Measurements from ENCODE around the gene SLC22A4. TPM values are rescaled to one million over a fixed set of nuclear protein-coding genes. Genes with fewer than 3 reads are reported as not detected.

SLC22A4 gene
- total and polyA plus RNA-seq, 5 donors from 2014 or later = not detected

- peaks cover 0 to 5% (median 0%) of the 10 kb centered on the region in 4 donors for H3K4me1 Mint-ChIP-seq
- DNase-seq (no peak), ATAC-seq (ENCODE audit: low read depth in 2 of 2) (no peak)
- peaks cover 0 to 6% (median 0%) of the 10 kb centered on the region in 7 donors for H3K9me3 Mint-ChIP-seq
- no peak overlapping the region for H3K4me3 ChIP-seq (ENCODE audit: low read depth, low read length)
- peaks cover 39% of the 10 kb centered on the region for H3K27me3 Mint-ChIP-seq
- H3K27ac Mint-ChIP-seq = peak overlapping the region in 1 of 3 donors; percentile 85
- H3K36me3 Mint-ChIP-seq = no peaks in the 10 kb centered on the region
- no peaks in the 10 kb centered on the region for H3K4me1 ChIP-seq (ENCODE audit: control insufficient read depth, insufficient read depth, low read length, poor library complexity, severe bottlenecking)
- H3K27me3 ChIP-seq (ENCODE audit: control insufficient read depth, insufficient read depth, low read length) = peaks cover 6% of the 10 kb centered on the region
- H3K27ac ChIP-seq (ENCODE audit: insufficient read depth, low read length, poor library complexity, severe bottlenecking) = no peak overlapping the region
- no peaks in the 10 kb centered on the region for H3K9me3 ChIP-seq (ENCODE audit: control insufficient read depth in 2 of 2, low read length in 2 of 2)
- no peak overlapping the region for H3K4me3 Mint-ChIP-seq
- no peaks in the 10 kb centered on the region for H3K36me3 ChIP-seq (ENCODE audit: control insufficient read depth, insufficient read depth, low read length)
These were observed 39.7 kb upstream of the SLC22A4 start for GRCh38 chr5:132254321-132254977.

- DNase-seq = no peak
These were observed 38.0 kb upstream of the SLC22A4 start for GRCh38 chr5:132256086-132256782.

GRCh38 chr5:132256783-132257130 lies 37.4 kb upstream of the SLC22A4 start:
- peaks cover 6% of the 10 kb centered on the region for H3K27me3 ChIP-seq (ENCODE audit: control insufficient read depth, insufficient read depth, low read length)
- Mint-ChIP-seq H3K36me3 (no peaks in the 10 kb centered on the region), H3K9me3 (no peaks in the 10 kb centered on the region), H3K27me3 (peaks cover 35% of the 10 kb centered on the region), H3K4me3 (no peak overlapping the region), H3K4me1 (peaks cover 0 to 7% (median 0%) of the 10 kb centered on the region in 4 donors), H3K27ac (no peak overlapping the region)
- no peak overlapping the region for H3K27ac ChIP-seq (ENCODE audit: insufficient read depth, low read length, poor library complexity, severe bottlenecking)
- no peaks in the 10 kb centered on the region for H3K36me3 ChIP-seq (ENCODE audit: control insufficient read depth, insufficient read depth, low read length)
- DNase-seq (no peak), ATAC-seq (ENCODE audit: low read depth in 2 of 2) (no peak)
- H3K4me3 ChIP-seq (ENCODE audit: low read depth, low read length) = no peak overlapping the region
- no peaks in the 10 kb centered on the region for H3K4me1 ChIP-seq (ENCODE audit: control insufficient read depth, insufficient read depth, low read length, poor library complexity, severe bottlenecking)
- no peaks in the 10 kb centered on the region for H3K9me3 ChIP-seq (ENCODE audit: control insufficient read depth in 2 of 2, low read length in 2 of 2)

More at GRCh38 chr5:132256086-132256782, 38.0 kb upstream of the SLC22A4 start:
- no peaks in the 10 kb centered on the region for H3K36me3 Mint-ChIP-seq
- Histone ChIP-seq H3K4me3 (ENCODE audit: low read depth, low read length) (no peak overlapping the region), H3K9me3 (ENCODE audit: control insufficient read depth in 2 of 2, low read length in 2 of 2) (no peaks in the 10 kb centered on the region), H3K27ac (ENCODE audit: insufficient read depth, low read length, poor library complexity, severe bottlenecking) (no peak overlapping the region), H3K4me1 (ENCODE audit: control insufficient read depth, insufficient read depth, low read length, poor library complexity, severe bottlenecking) (no peaks in the 10 kb centered on the region), H3K27me3 (ENCODE audit: control insufficient read depth, insufficient read depth, low read length) (peaks cover 6% of the 10 kb centered on the region), H3K36me3 (ENCODE audit: control insufficient read depth, insufficient read depth, low read length) (no peaks in the 10 kb centered on the region)
- H3K27ac Mint-ChIP-seq = no peak overlapping the region
- peaks cover 39% of the 10 kb centered on the region for H3K27me3 Mint-ChIP-seq
- H3K4me1 Mint-ChIP-seq = peaks cover 0 to 7% (median 0%) of the 10 kb centered on the region in 4 donors
- no peak for ATAC-seq (ENCODE audit: low read depth in 2 of 2)
- H3K9me3 Mint-ChIP-seq = peaks cover 0 to 2% (median 0%) of the 10 kb centered on the region in 7 donors
- no peak overlapping the region for H3K4me3 Mint-ChIP-seq

- no peak within 1 kb of the TSS for H3K27ac ChIP-seq (ENCODE audit: insufficient read depth, low read length, poor library complexity, severe bottlenecking)
- no peak for ATAC-seq (ENCODE audit: low read depth in 2 of 2)
- peaks cover 6% of the 10 kb centered on the region for H3K27me3 ChIP-seq (ENCODE audit: control insufficient read depth, insufficient read depth, low read length)
- no peaks in the 10 kb centered on the region for H3K9me3 ChIP-seq (ENCODE audit: control insufficient read depth in 2 of 2, low read length in 2 of 2)
- no peaks in the 10 kb centered on the region for H3K9me3 Mint-ChIP-seq
- peaks cover 35% of the 10 kb centered on the region for H3K27me3 Mint-ChIP-seq
- H3K4me1 Mint-ChIP-seq = peaks cover 0 to 7% (median 0%) of the 10 kb centered on the region in 4 donors
- no peaks in the 10 kb centered on the region for H3K36me3 ChIP-seq (ENCODE audit: control insufficient read depth, insufficient read depth, low read length)
- no peak for DNase-seq
- no peaks in the 10 kb centered on the region for H3K4me1 ChIP-seq (ENCODE audit: control insufficient read depth, insufficient read depth, low read length, poor library complexity, severe bottlenecking)
- no peak within 1 kb of the TSS for H3K27ac Mint-ChIP-seq
- no peak within 1 kb of the TSS for H3K4me3 ChIP-seq (ENCODE audit: low read depth, low read length)
- H3K36me3 Mint-ChIP-seq = no peaks in the 10 kb centered on the region
- H3K4me3 Mint-ChIP-seq = no peak within 1 kb of the TSS
These were observed 36.8 kb upstream of the SLC22A4 start, which contains the start of gene PDLIM4 for GRCh38 chr5:132257131-132258101. TSS of gene PDLIM4 (plus strand) at chr5:132257696. CDS start at chr5:132257735, 39 bp downstream.

- Histone ChIP-seq H3K27ac (ENCODE audit: insufficient read depth, low read length, poor library complexity, severe bottlenecking) (no peak overlapping the region), H3K27me3 (ENCODE audit: control insufficient read depth, insufficient read depth, low read length) (peaks cover 6% of the 10 kb centered on the region)
- H3K4me3 Mint-ChIP-seq = no peak overlapping the region
These were observed 35.8 kb upstream of the SLC22A4 start for GRCh38 chr5:132258102-132259068.

GRCh38 chr5:132259069-132259851 lies 34.9 kb upstream of the SLC22A4 start:
- peaks cover 6% of the 10 kb centered on the region for H3K27me3 ChIP-seq (ENCODE audit: control insufficient read depth, insufficient read depth, low read length)
- no peak overlapping the region for H3K27ac ChIP-seq (ENCODE audit: insufficient read depth, low read length, poor library complexity, severe bottlenecking)
- H3K4me3 ChIP-seq (ENCODE audit: low read depth, low read length) = no peak overlapping the region
- H3K36me3 ChIP-seq (ENCODE audit: control insufficient read depth, insufficient read depth, low read length) = no peaks in the 10 kb centered on the region
- H3K9me3 ChIP-seq (ENCODE audit: control insufficient read depth in 2 of 2, low read length in 2 of 2) = no peaks in the 10 kb centered on the region
- DNase-seq (no peak), ATAC-seq (ENCODE audit: low read depth in 2 of 2) (no peak)
- H3K36me3 Mint-ChIP-seq = no peaks in the 10 kb centered on the region
- H3K4me1 ChIP-seq (ENCODE audit: control insufficient read depth, insufficient read depth, low read length, poor library complexity, severe bottlenecking) = no peaks in the 10 kb centered on the region
- H3K4me1 Mint-ChIP-seq = peaks cover 0 to 7% (median 0%) of the 10 kb centered on the region in 4 donors
- no peak overlapping the region for H3K4me3 Mint-ChIP-seq
- no peaks in the 10 kb centered on the region for H3K9me3 Mint-ChIP-seq
- H3K27ac Mint-ChIP-seq = no peak overlapping the region
- H3K27me3 Mint-ChIP-seq = peaks cover 31% of the 10 kb centered on the region

More at GRCh38 chr5:132258102-132259068, 35.8 kb upstream of the SLC22A4 start:
- no peaks in the 10 kb centered on the region for H3K9me3 ChIP-seq (ENCODE audit: control insufficient read depth in 2 of 2, low read length in 2 of 2)
- no peak overlapping the region for H3K4me3 ChIP-seq (ENCODE audit: low read depth, low read length)
- Mint-ChIP-seq H3K27me3 (peaks cover 35% of the 10 kb centered on the region), H3K27ac (no peak overlapping the region), H3K36me3 (no peaks in the 10 kb centered on the region), H3K4me1 (peaks cover 0 to 7% (median 0%) of the 10 kb centered on the region in 4 donors), H3K9me3 (no peaks in the 10 kb centered on the region)
- H3K36me3 ChIP-seq (ENCODE audit: control insufficient read depth, insufficient read depth, low read length) = no peaks in the 10 kb centered on the region
- no peak for DNase-seq
- H3K4me1 ChIP-seq (ENCODE audit: control insufficient read depth, insufficient read depth, low read length, poor library complexity, severe bottlenecking) = no peaks in the 10 kb centered on the region
- ATAC-seq (ENCODE audit: low read depth in 2 of 2) = no peak
